Stimulated activated CD4-positive, alpha-beta T cell treated with anti-CD3 and anti-CD28 coated beads, Interleukin-2, amount 100 ng/mL, for 4 hours (primary cell): ENCODE results near the gene PAK1IP1.
"Not testable (repeated sequence)": the region's sequence is repeated elsewhere in the genome, so short reads cannot be mapped to it uniquely, and the experiment has no call there.

ENCODE experiments used
- DNase-seq: peaks from one replicate; pipeline ENCODE4 v3.0.0-alpha.2; 2020; ENCODE audit warnings: low read depth

The PAK1IP1 gene, protein sequence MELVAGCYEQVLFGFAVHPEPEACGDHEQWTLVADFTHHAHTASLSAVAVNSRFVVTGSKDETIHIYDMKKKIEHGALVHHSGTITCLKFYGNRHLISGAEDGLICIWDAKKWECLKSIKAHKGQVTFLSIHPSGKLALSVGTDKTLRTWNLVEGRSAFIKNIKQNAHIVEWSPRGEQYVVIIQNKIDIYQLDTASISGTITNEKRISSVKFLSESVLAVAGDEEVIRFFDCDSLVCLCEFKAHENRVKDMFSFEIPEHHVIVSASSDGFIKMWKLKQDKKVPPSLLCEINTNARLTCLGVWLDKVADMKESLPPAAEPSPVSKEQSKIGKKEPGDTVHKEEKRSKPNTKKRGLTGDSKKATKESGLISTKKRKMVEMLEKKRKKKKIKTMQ

DNA sequence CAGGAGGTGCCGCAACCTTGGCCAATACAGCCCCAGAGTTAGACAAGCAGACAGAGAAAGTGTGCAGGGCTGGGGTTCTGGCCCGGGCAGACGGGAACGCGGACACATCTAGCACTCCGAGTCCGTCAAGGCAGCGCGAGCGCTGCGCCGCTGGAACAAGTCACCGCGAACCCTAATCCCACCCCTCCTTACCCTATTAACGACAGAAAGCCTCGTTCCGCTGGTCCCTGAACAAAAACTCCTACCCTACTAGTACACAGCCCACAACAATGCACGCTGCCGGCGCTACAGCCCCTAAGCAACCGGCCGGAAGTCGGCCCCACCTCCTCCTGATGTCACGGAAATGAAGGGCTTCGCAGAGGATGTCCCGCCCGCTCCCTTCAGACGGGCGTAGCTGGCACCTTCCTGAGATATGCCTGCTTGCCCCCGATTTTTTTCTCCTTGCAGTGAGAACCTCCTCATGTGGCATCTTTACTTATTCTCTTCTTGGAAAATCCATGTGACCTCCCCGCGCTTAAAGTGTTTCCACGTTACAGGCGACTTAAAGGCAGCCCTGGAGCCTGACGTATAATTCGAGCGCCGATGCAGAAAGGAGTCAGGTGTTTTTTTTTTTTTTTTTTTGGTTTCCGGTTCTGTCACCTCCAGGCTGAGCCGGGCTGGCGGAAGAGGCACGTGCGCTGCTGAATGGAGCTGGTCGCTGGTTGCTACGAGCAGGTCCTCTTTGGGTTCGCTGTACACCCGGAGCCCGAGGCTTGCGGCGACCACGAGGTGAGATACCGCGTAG is at the start of gene PAK1IP1, which contains the start of gene C6orf52:
PAK1IP1 (plus strand) TSS at position 671 of the 784 bp plus-strand sequence; CDS start at position 685, 14 bp downstream.
C6orf52 (minus strand) TSS at position 315 of the 784 bp plus-strand sequence. CDS start 7,066 bp downstream, outside the sequence.
- peak; percentile 90 for DNase-seq

DNA sequence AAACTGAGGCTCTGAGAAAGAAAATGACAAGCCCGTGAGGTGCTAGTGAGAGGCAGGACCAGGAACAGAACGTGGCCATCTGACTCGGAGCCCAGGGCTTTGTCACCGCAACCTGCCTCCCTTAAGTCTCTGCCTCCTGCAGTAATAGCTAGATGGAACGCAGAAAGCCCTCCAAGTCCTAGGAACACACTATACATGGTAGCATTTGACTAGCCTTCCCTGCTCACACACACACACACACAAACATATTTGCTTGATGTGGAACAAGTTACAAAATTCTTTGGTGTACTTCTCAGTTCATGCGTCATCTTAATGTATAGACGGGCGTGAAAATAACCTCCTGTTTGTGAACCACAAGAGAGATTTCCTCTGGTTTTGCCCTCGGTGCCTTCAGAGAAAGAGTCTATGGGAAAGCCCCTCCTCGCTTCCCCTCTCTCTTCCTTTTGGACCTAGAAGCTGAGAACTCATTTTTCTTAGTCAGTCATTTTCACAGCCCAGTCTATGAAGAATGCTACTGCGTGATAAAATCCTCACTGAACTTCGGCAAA is 39.2 kb upstream of the PAK1IP1 start:
- no peak for DNase-seq

DNA sequence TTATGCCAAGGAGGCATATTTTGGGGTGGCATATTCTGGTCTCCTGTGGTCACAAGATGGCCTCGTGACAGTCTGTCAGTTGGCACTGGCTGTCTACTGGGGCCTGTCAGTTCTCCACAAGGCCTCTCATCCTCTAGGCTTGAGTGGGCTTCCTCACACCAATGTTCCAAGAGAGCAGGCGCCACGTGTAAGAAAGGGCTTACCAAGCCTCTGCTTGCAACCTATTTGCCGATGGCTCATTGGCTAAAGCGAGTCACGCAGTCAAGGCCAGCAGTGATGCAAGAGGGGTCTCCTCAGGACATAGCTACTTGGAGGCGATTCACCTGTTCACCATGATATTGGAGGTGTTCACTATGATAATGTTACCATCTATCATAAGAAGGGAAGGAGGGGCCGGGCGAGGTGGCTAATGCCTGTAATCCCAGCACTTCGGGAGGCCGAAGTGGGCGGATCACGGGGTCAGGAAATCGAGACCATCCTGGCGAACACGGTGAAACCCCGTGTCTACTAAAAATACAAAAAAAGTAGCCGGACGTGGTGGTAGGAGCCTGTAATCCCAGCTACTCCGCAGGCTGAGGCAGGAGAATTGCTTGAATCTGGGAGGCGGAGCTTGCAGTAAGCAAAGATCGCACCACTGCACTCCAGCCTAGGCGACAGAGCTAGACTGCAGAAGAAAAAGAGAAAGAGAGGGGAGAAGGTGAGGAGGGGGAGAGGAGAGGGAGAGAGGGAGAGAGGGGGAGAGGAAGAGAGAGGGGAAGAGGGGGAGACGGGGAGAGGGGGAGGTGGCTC is 35.7 kb upstream of the PAK1IP1 start:
- no peak for DNase-seq

DNA sequence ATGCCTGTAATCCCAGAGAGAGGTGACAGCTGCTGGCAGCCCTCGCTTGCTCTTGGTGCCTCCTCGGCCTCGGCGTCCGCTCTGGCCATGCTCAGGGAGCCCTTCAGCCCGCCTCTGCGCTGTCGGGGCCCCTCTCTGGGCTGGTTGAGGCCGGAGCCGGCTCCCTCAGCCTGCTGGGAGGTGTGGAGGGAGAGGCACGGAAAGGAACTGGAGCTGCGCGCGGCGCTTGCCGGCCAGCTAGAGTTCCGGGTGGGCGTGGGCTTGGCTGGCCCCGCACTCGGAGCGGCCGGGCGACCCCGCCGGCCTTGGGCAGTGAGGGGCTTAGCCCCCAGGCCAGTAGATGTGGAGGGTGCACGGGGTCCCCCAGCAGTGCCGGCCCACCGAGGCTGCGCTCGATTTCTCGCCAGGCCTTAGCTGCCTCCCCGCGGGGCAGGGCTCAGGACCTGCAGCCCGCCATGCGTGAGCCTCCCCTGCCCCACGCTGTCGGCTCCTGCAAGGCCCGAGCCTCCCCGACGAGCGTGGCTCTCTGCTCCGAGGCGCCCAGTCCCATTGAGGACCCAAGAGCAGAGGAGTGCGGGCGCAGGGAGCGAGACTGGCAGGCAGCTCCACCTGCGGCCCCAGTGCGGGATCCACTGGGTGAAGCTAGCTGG is 34.9 kb upstream of the PAK1IP1 start:
- no peak for DNase-seq

GRCh38 chr6:10660431-10661191 is 34.2 kb upstream of the PAK1IP1 start:
- not testable (repeated sequence) for DNase-seq

DNA sequence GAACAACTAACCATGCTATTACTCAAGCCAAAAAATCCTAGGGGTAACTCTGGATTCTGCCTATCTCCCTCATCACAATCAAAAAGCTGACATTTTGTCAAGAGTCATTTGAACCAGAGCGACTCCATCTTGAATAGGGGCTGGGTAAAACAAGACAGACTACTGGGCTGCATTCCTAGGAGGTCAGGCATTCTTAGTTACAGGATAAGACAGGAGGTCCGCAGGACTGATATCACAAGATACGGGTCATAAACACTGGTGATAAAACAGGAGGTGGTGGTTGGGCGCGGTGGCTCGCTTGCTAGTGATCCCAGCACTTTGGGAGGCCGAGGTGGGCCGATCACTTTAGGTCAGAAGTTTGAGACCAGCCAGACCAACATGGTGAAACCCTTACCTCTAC is 32.6 kb upstream of the PAK1IP1 start:
- DNase-seq, result no peak

GRCh38 chr6:10662742-10663141 is 32.0 kb upstream of the PAK1IP1 start:
- DNase-seq, result no peak

GRCh38 chr6:10665595-10665994 is 29.2 kb upstream of the PAK1IP1 start:
- not testable (repeated sequence) for DNase-seq

GRCh38 chr6:10668126-10668917 is 26.4 kb upstream of the PAK1IP1 start:
- no peak for DNase-seq

DNA sequence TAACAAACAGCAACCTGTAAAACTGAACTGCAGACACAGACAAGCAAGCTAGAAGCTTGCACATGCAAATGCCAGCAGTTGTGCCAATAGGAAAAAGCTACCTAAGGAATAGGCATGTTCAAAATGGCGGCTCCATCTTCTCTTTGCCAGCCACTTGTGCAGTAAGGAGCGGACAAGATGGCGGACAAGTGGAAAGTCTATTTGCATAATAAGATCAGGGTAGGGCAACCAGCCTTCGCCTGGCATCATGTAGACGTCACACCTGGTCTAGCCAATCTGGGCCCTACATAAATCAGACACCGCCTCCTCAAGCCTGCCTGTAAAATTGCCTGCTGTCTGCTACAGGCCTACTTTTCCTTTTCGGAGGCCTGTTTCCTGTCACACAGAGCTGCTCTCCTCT is 18.4 kb upstream of the PAK1IP1 start:
- DNase-seq, result no peak

DNA sequence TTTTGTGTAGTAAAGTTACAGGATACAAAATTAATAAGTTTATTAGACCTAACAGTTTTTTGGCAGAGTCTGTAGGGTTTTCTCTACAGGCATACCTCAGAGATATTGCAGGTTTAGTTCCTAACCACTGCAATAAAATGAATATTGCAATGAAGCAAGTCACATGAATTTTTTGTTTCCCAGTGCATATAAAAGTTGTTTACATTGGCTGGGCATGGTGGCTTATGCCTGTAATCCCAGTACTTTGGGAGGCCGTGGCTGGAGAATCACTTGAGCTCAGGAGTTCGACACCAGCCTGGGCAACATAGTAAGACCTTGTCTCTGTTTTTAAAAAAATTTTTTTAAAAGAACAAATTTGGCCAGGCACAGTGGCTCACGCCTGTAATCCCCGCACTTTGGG is 16.3 kb upstream of the PAK1IP1 start:
- DNase-seq, result no peak

DNA sequence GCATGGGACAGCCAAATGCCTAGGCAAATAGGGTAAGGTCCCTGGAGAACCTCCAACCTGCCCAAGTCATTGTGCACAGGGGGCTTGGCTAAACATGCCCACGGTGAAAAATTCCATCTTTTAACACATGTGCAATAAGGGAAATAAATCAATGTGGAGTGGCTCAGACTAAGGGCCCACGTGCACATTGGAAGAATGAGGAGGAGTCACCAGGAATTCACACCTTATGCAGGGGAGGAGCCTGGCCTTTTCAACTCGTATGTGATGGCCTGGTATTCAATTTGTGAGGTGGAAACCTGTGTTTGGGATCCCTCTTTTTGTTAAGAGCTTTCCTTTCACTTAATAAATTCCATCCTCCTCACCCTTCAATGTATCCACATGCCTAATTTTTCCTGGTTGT is 13.0 kb upstream of the PAK1IP1 start:
- DNase-seq, result no peak

- no peak for DNase-seq
These were observed 12.3 kb upstream of the PAK1IP1 start for GRCh38 chr6:10682355-10682988.

DNA sequence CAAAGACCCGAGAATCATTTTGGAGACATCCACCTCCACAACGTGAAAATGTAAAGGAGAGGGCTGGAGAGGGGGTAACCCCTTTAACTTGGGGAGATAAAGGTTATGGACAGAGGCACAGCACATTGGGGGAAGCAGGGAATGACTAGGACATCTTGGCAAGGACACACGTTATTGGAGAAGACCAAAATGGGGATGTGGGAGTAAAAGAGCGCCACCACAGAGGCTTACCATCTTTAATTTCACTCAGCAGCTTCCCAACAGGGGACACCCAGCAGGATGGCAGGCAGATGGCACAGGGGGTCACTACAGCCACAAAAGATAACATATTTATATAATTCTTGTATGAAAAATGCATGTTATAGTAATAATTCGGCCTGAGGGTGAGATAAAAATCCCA is 10.2 kb upstream of the PAK1IP1 start:
- no peak for DNase-seq

- no peak for DNase-seq
These were observed 9.5 kb upstream of the PAK1IP1 start for GRCh38 chr6:10685092-10685915.

DNA sequence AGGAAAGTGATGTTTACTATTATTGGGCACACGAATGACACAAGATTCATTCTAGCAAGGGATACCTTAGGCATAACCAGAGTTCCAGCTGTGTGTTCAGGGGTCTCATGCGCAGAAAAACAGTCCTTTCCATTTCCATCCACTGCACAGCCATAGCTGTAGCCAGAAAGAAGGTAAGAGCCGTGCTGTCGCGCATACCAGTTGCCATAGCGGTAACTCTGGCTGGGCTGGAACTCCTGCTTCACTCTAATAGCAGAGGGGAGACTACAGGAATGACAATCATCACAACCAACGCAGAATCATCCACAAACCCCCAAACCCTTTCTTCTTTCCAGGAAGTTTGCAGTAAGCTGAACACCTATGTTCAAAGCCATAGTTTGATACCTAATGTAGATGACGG is 7.9 kb upstream of the PAK1IP1 start:
- DNase-seq, result no peak

- no peak for DNase-seq
These were observed 7.2 kb upstream of the PAK1IP1 start for GRCh38 chr6:10687582-10687981.

- DNase-seq, result no peak
These were observed 3.9 kb upstream of the PAK1IP1 start for GRCh38 chr6:10690651-10691445.
